Muscle of back (tissue), 11 donors: ENCODE measurements around the gene FAM20C. TPM values are rescaled to one million over a fixed set of nuclear protein-coding genes. Genes with fewer than 3 reads are reported as not detected.
"Not testable (repeated sequence)": the region's sequence is repeated elsewhere in the genome, so short reads cannot be mapped to it uniquely, and the experiment has no call there.

Experiments used
- DNase-seq, 3 donors: peaks; one replicate each; pipeline versions ENCODE4 v3.0.0 to v3.0.0-alpha.2; 2013
- polyA plus RNA-seq, 10 donors: library from polyadenylated mRNA; unstranded; fragments of 120-200 nt; gene quantifications; one replicate each; pipeline ENCODE4 v1.2.1, GENCODE V29; 2013; ENCODE audit not compliant: insufficient read length in 10 of 10

The FAM20C gene
- polyA plus RNA-seq, 10 donors = 21.4 to 53.7 (median 33.5) TPM

GRCh38 chr7:289209-289755, 96.9 kb downstream of the FAM20C start:
- no peak for DNase-seq

GRCh38 chr7:289756-290553, 97.6 kb downstream of the FAM20C start, which contains the start of gene FOXL3:
Gene FOXL3, plus strand, starts transcription at chr7:290170. Its CDS starts 0 bp downstream, at chr7:290170.
- DNase-seq = no peak

- DNase-seq = no peak
Measured at GRCh38 chr7:290554-291372, 98.4 kb downstream of the FAM20C start.

GRCh38 chr7:291373-292092, 99.2 kb downstream of the FAM20C start:
- no peak for DNase-seq

GRCh38 chr7:292226-292625, 99.9 kb downstream of the FAM20C start:
- no peak for DNase-seq

- no peak for DNase-seq
Measured at GRCh38 chr7:292826-293225, 100.5 kb downstream of the FAM20C start.

- DNase-seq = no peak
Measured at GRCh38 chr7:293681-294439, 101.5 kb downstream of the FAM20C start.

- DNase-seq = no peak
Measured at GRCh38 chr7:294440-295154, 102.2 kb downstream of the FAM20C start.

- peak in 2 of 3 donors; percentile 23 to 58 for DNase-seq
Measured at GRCh38 chr7:295155-296154, 103.1 kb downstream of the FAM20C start.

- no peak for DNase-seq
Measured at GRCh38 chr7:296373-296945, 104.1 kb downstream of the FAM20C start.

GRCh38 chr7:297141-297540, 104.8 kb downstream of the FAM20C start:
- not testable (repeated sequence) for DNase-seq

- no peak for DNase-seq
Measured at GRCh38 chr7:297611-298374, 105.4 kb downstream of the FAM20C start.

GRCh38 chr7:298375-298702, 106.0 kb downstream of the FAM20C start:
- DNase-seq = no peak

- no peak for DNase-seq
Measured at GRCh38 chr7:298743-299142, 106.4 kb downstream of the FAM20C start.

GRCh38 chr7:299169-299568, 106.8 kb downstream of the FAM20C start:
- no peak for DNase-seq

GRCh38 chr7:299628-300027, 107.3 kb downstream of the FAM20C start:
- no peak for DNase-seq

- no peak for DNase-seq
Measured at GRCh38 chr7:300048-300447, 107.7 kb downstream of the FAM20C start.
